Left forelimb (tissue), 1 donor: ENCODE data around the gene HCFC1.

Experiments used
- DNase-seq: peaks from one replicate; pipeline ENCODE4 v3.0.0-alpha.2; 2018; ENCODE audit warnings: low spot score

The HCFC1 gene

GRCh38 chrX:153938226-153938786 lies 33.3 kb downstream of the HCFC1 start:
- no peak for DNase-seq

DNA sequence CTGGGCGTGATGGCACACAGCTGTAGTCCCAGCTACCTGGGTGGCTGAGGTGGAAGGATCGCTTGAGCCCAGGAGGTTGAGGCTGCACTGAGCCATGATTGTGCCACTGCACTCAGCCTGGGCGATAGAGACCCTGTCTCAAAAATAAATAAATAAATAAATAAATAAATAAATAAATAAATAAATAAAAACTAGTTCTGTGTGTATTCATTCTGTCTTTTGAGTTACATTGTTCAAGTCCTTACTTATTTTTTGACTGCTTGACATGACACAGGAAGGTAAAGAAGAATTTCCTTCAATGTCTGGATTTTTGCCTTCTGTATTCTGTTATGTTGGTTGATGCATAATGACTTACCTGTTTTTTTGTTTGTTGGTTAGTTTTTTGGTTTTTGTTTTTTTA lies 34.6 kb downstream of the HCFC1 start:
- DNase-seq = no peak

DNA sequence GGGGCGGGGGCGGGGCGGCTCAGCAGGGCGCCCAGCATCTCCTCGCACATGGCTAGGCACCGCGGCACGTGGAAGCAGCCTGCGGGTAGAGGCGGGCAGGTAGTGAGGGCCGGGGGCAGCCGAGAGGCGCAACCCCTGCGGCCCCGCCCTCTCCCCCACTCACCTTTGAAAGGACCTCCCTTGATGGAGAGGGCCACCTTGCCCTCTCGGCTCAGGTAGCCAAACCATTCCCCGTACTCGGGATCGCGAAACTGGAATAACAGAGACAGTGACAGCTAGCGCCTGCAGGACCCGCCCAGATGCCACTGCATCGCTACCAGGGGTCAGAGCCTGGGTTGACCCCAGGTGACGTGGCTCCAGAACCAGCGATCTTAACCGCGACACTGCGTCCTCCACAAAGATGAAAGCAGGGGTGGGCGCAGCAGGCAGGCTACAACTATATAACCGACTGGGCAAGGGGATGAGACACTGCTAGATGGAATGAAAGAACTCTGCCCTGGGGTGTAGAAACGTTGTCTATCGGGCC lies 36.2 kb downstream of the HCFC1 start:
- no peak for DNase-seq

GRCh38 chrX:153934762-153935325 lies 36.8 kb downstream of the HCFC1 start, which contains the start of gene NAA10:
Gene NAA10 (minus strand): TSS chrX:153935037. CDS start chrX:153934904, 133 bp downstream.
- peak; percentile 77 for DNase-seq

GRCh38 chrX:153934148-153934761 lies 37.4 kb downstream of the HCFC1 start:
- no peak for DNase-seq

DNA sequence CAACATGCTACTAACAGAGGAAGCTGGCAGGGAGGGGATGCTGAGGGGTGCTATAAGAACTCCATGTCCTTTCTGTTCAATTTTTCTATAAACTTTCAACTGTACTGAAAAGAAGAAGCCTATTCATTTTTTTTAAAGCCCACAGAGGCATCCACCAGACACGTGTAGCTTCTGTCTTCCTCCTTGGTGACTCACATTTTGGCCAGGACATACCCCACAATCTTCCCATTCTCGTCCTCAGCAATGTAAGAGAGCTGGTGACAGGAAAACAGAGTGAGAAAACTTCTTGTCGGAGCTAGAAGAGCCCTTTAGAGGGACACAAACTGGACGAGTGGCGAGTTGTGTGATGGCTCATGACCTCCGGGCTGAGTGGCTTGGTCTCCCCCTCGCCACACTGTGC lies 37.9 kb downstream of the HCFC1 start:
- no peak for DNase-seq

GRCh38 chrX:153932220-153932915 lies 39.2 kb downstream of the HCFC1 start:
- DNase-seq = no peak

GRCh38 chrX:153931748-153932147 lies 39.9 kb downstream of the HCFC1 start:
- DNase-seq = no peak

- DNase-seq = no peak
These were observed 40.5 kb downstream of the HCFC1 start for GRCh38 chrX:153931151-153931550.

DNA sequence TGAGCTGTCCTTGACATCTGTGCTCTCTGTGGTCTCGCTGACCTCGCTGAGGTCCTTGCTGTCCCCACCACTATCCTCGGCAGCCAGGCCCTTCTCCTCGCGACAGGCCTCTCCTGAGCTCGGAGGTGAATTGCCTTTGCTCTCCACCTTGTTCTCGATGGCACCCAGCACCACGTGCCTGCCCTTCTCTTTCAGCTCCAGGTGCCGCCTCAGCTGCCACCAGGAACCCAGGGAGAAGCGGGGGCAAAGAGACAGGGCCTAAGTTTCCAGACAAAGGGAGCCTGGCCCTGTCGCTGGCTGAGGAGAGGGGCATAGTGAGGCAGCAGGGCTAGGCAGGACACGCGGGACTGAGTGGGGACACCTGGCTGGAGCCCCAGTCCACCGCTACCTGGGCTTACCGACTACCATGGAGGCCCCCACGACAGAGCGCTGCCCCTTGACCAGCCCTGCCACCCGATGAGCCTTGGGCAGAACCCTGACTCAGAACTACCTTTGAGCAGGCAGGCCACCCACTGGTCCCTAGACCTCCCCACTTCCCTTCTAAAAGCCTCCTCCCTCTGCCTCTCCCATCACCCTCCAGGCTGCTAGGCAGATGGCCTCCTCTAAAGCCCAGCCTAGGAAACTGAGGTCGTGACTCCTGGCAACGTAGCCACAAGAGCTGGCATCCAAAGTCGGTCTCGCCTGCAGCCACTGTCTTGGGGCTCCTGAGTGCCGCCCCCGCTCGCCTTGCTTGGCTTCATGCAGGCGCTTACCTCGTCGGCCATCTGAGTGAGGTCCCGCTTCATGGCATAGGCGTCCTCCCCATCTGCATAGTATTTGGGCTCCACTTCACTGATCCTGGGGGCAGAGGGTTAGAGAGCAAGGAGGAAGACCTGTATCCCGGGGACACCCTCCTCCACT lies 41.4 kb downstream of the HCFC1 start:
- no peak for DNase-seq

DNA sequence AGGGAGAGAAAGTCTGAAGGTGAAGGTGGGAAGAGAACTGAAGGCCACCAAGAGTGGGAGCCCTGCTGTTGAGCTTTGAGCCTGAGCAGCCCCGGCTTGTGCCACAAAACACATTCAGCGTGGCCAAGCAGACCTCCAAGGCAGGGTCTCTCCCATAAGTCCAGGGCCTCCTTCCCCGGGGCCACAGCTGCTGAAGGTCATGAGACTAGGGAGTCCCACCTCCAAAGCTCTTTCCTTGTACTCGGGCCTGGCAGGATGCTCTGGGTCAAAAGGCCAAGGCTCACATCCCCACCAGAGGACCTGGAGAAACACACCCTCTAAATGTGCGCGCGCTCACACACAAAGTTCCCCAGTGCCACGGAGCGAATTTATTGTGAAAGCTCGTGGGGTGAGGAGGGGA lies 42.0 kb downstream of the HCFC1 start:
- no peak for DNase-seq

- no peak for DNase-seq
These were observed 42.8 kb downstream of the HCFC1 start for GRCh38 chrX:153928846-153929245.

DNA sequence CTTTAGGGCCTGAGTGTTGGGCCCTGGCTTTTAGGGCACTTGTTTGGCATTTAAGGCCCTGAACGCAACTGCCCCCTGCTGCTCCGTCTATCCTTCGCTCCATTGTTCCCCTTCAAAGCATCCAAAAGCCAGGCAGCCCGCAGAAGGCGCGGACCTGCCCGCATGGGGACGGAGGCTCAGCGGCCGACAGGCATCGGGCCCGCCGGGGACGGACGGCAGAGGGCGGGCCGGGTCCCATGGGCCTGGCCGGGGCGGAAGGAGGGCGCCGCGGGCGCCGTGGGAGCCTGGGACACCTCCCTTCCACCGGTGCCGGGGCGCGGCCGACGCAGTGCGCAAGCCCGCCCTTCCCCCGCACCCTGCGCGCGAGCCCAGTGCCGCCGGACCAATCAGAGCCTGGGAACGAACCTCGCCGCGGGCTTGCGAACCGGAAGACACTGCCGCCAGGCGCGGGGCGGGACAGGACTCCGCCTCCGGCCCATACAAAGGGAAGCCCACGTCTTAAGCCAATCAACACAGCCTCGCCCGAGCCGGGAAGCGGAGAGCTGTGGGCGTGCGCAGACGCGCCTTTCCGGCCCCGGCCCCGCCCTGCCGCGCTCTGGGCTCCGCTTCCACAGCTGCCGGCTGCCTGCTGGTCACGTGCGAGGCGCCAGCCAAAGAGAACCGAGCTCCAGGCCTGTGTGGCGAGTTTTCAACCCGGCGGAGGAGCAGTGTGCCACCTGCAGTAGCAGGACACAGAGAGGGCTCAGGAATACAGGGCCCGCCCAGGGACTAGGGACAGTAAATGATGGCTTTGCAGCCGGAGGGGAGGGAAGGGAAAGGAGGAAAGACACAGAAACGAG lies 43.5 kb downstream of the HCFC1 start:
- DNase-seq = peak; percentile 94

GRCh38 chrX:153927672-153927921 lies 44.0 kb downstream of the HCFC1 start:
- no peak for DNase-seq

DNA sequence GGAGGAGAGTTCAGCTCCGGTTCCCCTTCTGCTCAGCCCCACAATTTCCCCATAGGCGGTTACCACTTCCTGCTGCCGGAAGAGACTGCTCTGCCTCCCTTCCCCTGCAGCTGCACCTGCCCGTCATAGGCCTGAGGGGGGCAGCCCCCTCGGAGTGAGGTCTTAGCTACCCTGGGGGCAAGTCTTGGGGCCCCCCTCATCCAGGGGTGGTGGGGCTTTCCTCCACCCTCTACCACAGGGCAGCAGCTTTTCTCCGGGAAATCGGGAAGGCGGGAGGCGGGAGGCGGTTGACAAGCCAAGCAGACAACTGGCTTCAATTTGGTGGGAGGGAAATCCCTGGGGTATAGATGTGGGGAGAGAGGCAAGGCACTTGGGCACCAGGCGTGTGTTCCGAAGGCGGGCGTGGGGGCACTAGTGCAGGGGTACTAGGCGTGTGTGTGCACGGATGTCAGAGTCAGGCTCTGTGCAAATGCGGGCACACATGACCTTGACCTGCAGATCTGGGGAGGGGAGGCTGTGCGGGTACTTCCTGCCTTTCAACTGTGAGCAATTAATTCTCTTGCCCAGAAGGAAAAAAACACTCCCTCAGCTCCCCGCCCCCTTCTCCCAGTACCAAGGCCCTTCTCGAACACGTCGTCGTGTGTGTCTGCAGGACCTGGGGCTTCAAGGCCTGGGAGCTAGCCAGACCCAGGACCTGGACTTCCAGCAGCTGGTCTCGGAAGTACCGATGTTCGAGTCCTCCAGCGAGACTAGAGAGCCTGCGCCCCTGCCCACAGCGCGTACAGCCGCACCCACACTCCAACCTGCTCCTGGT lies 44.6 kb downstream of the HCFC1 start:
- peak; percentile 75 for DNase-seq

DNA sequence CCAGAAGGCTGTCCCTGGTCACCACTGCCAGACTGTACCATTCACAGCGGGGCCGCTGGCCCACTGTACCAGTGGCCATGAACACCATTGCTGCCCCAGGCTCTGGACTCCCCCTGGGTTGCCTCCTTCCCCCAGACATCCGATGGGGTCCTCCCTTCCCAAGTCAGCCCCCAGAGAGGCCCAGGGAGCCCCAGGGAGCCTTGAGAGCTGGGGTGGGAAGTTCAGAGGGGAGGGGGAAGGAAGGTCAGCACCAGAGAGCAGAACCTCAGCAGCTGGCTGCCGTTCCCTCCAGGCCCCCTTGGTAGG lies 45.1 kb downstream of the HCFC1 start:
- no peak for DNase-seq

- DNase-seq = no peak
These were observed 45.7 kb downstream of the HCFC1 start, which contains the start of gene ARHGAP4 for GRCh38 chrX:153925739-153926551. Gene ARHGAP4 (minus strand): TSS chrX:153926264. CDS start chrX:153926202, 62 bp downstream.

- no peak for DNase-seq
These were observed 46.3 kb downstream of the HCFC1 start for GRCh38 chrX:153925387-153925738.

GRCh38 chrX:153924149-153924861 lies 47.3 kb downstream of the HCFC1 start:
- no peak for DNase-seq
